HG03558 (cell line): ENCODE results near the gene LIFR.
"Not testable (repeated sequence)": the region's sequence is repeated elsewhere in the genome, so short reads cannot be mapped to it uniquely, and the experiment has no call there.

Experiments
- ATAC-seq: cut with Tn5 transposase; IDR thresholded peaks from one replicate; pipeline ENCODE4 v1.9.1; 2021; ENCODE audit warnings: moderate number of reproducible peaks; ENCODE audit not compliant: unreplicated experiment; ENCODE audit errors: extremely low read depth

Gene LIFR

DNA sequence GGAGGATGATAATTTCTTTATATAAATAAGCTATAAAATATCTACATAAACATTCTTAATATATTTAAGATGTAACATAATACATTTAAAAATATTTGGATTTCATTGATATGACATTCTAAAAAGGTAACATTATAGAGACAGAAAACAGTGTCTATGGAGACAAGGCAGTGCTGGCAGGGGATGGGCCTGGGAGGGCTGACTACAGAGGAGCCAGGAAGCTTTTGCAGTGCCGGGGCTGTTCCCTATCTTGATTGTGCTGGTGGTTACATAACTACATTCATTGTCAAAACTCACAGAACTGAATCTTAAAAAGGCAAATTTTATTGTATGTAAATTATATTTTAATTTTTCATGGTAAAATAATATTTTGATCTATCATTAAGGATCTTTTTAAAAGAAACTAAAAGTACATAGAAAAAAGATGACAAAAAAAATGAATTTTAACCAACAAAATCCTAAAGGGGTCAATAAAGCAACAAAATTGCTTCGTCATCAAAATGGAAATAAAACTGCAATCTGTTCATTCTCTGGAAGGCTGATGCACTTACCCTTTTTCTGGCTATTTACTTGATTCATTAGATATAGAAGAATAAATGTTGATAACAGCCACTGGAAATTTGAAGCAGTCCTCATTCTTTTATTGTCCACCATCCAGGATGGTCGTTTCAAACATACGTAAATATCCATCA lies 26.3 kb downstream of the LIFR start:
- ATAC-seq = no peak

GRCh38 chr5:38528162-38528703 lies 28.2 kb downstream of the LIFR start:
- ATAC-seq = no peak

- ATAC-seq = no peak
Measured at GRCh38 chr5:38527475-38527874, 29.0 kb downstream of the LIFR start.

- no peak for ATAC-seq
Measured at GRCh38 chr5:38524022-38524421, 32.4 kb downstream of the LIFR start.

DNA sequence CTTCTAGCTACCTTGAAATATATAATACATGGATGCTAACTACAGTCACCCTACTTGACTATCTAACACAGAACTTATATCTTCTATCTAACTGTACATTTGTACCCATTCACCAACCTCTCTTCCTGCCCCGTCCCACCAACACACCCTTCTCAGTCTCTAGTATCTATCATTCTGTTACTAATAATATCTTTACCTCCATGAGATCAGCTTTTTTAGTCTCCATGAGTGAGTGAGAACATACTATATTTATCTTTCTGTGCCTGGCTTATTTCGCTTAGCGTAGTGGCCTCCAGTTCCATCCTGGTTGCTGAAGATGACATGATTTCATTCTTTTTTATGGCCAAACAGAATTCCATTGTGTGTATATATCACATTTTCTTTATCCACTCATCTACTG lies 37.0 kb downstream of the LIFR start:
- ATAC-seq = no peak

DNA sequence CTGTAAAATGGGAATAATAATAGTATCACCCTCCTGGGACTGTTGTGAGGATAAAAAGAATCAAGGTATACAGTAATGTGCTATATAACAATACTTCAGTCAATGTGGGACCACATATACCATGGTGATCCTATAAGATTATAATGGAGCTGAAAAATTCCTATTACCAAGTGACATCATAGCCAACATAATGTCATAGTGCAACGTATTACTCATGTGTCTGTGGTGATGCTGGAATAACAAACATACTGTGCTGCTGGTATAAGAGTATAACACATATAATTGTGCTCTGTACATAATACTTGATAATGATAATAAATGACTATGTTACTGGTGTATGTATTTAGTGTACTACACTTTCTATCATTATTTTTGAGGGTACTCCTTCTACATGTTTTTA lies 38.1 kb downstream of the LIFR start:
- ATAC-seq = no peak

DNA sequence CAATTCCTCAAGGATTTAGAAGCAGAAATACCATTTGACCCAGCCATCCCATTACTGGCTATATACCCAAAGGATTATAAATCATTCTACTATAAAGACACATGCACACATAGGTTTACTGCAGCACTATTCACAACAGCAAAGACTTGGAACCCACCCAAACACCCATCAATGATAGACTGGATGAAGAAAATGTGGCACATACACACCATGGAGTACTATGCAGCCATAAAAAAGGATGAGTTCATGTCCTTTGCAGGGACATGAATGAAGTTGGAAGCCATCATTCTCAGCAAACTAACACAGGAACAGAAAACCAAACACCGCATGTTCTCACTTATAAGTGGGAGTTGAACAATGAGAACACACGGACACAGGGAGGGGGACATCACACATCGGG lies 39.8 kb downstream of the LIFR start:
- ATAC-seq = not testable (repeated sequence)

DNA sequence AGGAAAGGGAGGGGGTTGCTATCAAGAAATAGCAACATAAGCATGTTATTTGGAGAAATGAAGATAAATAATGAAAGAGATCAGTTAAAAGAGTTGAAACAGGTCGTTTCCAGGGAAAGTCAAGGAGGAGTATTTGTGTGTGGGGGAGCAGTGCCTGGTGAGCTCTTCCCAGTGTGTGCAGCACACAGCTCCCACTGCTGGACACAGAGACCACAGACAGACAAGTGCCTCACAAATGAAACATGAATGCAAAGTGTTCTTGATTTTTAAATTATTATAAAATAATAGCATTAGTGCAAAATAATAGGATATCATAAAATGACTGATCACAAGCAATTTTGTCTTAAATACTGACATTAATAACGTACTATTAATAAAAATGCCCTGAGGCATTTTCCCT lies 40.8 kb downstream of the LIFR start:
- no peak for ATAC-seq

DNA sequence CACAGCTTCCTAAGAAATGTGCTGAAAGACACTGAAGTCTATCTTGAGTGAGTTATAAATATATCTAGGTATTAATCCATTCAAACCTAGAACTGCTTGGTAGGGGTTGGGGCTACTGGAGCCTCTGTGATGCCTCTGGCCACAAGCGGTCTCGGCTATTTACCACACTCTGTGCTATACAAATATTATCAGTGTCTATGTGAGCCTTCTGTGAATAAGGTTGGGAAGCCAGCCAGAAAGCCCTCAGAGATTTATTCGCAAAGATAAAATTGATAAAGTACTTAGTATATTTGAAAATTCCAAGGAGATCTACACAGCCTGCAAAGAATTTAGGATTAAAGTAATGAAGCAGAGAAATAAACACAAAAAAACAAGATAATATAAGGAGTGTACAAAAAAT lies 41.4 kb downstream of the LIFR start:
- ATAC-seq = no peak

- no peak for ATAC-seq
Measured at GRCh38 chr5:38509185-38509584, 47.3 kb downstream of the LIFR start.

DNA sequence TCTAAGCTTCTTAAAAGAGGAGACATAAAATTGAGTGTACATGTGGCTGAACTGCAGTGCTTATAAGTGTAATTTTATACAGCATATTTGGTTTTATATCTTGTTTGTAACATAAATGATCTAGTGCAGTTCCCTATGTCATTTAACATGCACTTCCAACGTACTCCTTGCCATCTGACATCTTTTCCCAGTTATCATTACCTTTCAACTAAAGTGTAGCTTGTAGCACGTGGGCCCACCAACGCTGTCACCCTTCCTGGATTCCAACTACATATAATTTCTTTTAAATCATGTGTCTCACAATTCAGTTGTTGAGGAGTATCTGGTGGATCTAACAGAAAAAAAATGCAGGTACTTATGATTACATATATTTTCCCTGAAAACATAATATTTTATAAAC lies 50.1 kb downstream of the LIFR start:
- ATAC-seq = no peak

DNA sequence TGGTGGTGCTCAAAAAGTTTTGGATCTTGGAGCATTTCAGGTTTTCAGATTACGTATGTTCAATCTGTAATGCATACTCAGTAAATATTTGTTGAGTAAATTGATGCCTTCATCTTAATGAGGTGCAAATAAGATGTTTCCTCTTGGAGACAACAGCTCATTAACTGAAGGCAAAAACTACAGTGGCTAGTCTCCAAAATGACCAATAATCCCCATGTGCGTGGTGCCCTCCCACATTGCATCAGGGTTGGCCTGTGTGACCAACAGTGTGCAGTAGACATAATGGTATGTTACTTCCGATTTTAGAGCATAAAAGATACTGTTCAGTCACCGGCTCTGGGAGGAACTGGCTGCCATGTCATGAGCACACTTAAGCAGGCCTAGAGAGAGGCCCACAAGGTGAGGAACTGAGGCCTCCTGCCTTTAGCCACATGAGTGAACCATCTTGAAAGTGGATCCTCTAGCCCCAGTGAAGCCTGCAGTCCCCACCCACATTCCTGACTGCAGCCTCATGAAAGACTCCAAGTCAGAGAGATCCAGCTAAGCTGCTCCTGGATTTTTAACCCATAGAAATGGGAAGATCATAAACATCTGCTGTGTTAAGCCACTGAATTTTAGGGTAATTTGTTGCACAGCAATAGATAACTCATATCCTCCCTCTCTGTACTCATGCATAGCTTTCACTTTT lies 55.7 kb downstream of the LIFR start:
- no peak for ATAC-seq

DNA sequence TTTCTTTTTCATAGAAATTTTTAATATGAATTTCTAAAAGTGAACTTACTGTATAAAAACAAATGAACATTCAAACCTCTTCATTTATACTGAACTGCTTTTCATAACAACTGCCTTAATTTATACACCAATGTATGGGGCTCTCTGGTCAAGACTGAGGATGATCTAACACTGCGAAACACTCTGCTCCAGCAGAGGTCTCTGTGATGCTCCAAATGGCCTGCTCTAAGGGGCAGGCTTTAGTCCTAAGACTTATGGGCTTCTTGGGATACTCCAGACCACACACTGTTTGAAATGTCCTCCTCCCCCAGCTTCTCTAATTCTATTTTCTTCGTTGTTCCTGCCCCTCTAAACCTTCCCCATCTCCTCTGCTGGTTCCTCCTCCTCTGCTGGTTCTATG lies 58.5 kb downstream of the LIFR start:
- no peak for ATAC-seq

DNA sequence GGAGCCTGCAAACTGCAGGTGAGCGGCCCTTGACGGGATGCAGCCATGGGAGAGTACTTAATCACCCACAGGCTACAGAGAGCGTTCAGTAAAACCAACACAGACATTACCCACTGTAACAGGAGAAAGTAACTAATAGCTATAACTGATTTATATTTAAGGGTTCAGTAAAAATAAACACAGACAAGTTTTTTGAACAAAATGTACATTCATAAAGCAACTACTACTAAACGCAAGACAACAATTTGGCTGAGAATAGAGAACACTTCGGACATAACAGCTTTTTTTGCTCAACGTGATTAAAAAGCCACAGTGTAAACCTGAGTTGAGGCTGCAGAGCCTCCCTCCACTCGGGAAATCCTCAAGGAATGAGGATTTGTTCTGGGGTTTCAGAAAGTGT lies 61.7 kb downstream of the LIFR start:
- no peak for ATAC-seq

GRCh38 chr5:38494175-38494574 lies 62.3 kb downstream of the LIFR start:
- ATAC-seq = no peak

DNA sequence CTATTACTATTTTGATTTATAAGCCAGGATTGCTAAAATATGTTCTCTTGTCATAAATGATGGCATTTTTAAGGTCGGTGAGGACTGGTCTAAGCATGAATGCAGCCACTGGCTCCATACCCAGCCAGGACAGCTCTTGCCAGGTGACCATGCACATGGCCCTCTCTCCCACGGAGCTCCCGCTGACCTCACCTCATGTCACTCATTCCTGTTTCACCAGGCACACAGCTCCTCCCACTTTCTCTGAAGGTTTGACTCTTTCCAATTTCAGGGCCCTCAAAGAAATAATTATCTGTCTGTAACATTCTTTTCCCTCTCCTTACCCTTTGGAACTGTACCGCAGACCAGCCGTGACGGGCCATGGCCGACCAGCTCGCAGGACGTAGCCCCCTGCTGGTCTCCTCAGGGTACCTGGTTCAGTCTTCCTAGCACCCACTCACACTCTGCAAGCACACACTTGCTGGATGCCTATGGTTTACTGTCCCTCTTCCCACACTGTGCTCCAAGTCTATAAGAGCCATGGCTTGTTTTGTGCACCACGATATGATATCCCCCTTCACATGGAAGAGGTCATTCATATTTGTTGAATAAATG lies 72.5 kb downstream of the LIFR start:
- no peak for ATAC-seq

DNA sequence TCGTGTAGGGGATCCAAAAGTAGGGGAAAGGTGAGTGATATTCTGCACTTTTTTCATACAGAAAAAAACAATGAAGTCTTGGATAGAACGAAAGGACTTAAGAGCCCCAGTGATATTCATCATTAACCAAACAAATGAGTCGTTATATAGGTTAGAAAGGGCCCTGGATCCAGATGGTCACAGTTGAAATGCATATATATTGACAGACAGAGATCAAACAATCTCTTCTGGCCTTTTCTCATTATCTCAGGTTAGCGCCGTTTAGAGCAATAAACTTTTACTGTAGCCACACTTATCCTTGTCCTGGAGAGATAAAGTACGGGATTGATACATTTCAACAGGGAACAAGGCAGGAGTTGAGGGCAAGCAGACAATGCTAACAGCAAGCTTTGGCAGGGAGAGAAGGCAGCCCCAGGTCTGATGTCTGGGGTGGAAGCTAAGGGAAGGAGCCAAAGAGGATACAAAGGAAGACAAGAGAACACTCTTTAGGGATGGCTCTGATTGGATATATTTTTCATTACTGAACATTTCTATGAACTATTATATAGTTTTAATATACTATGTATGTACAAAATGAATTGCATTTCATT lies 77.0 kb downstream of the LIFR start:
- ATAC-seq = no peak

GRCh38 chr5:38478878-38479277 lies 77.6 kb downstream of the LIFR start:
- ATAC-seq = no peak

DNA sequence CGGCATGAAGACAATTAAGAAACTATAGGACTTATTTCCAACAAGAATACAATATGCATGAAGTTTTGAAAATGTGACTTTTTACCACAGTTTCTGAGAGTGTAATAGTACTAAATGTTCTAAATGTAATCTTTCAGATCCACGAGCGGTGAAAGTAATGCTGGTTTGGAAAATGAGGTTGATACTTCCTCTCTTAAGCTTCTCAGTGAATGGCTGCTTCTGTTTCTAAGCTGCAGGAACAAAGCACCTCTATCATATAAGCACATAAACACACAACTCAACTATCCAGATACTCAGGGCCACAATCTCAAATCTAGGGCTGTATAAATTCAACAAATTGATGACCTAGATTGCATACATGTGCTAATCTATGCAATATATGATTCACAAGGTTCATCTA lies 78.3 kb downstream of the LIFR start:
- ATAC-seq = no peak

DNA sequence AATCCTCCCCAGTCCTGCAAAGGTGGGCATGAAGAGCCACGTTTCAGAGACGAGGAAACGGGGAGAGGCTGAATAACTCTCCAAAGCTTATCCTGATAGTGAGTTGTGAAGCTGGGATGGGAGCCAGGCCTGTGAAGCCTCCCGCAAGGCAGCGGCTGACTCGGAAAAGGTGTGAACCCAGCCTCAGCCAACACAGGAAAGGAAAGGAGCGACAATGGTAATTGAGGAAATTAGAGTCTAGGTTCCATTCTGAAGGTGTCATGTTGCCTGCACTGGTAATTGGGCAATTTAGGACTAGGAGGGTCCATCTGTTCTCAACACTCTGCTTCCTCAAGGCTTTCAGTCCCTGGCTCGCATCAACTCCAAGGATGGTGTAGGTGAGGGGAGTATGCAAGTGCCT lies 83.4 kb downstream of the LIFR start:
- no peak for ATAC-seq

DNA sequence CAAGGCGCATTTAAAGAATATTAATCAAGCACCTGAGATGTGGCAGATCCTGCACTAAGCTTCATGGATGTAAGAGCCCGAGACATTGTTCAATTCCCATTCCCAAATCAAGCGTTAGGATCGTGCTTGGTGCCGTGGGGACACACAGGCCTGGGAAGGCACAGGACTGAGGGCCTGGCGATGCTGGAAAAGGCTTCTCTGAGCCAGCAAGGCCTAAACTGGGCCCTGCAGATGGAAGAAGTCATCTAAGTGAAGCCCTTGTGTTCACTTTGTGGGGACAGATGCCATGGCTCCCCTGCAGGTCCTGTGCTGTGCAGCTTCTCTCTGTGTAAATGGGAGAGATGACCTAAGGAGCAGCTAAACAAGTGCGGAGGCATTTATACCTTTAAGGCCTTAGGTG lies 83.9 kb downstream of the LIFR start:
- no peak for ATAC-seq
